Measurements from ENCODE around the gene RANBP17.

RANBP17 gene

GRCh38 chr5:171102877-171103610, 241.2 kb downstream of the RANBP17 start:
- no peak for DNase-seq

- no peak for DNase-seq
Measured at GRCh38 chr5:171107669-171108068, 245.9 kb downstream of the RANBP17 start.

DNA sequence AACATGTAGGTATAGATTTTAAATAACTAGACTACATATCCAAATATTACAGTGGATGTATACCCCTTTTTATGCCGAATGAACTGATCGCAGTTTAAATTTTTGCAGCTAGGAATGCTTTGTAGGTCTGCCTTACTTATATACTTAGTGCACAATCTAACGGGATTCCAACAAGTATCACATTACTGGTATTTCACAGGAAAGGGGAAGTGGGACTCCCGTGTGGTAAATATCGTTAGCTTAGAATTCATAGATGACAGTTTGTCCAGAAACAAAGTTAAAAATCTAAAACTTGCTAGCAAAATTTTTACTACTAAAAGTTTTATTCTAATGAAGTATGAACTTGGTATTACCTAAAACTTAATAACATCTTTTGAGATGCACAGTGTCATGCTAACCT, 253.7 kb downstream of the RANBP17 start:
- DNase-seq: no peak

- DNase-seq: no peak
Measured at GRCh38 chr5:171116719-171117118, 254.9 kb downstream of the RANBP17 start.

DNA sequence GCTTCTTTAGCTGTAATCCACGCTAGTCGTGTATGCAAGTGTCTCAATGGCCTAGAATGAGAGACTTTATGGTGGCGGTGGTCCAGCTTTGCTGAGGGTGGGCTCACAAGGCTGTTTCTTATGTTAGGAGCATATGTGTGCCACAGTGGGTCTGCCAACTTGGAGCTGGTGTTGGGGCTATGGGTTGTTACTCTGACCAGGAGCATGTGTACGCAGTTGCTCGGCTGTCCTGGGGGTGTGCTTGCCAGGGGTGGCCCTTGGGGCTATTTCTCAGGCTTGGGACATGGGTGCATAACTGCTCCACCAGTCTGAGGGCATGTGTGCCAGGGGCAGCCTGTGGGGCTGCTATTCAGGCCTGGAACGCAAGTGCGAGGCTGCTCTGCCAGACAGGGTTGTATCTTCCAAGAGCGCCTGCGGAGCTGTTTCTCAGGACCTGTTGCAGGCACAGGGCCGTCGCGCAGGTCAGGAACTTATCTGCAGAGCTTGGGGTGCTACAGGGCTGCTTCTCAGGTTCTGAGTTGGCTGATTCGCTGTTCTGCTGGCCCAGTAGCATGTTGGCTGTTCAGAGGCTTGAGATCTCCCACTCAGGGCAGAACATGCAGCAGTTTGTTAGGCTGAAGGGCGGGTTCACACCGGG, 259.3 kb downstream of the RANBP17 start:
- no peak for DNase-seq

DNA sequence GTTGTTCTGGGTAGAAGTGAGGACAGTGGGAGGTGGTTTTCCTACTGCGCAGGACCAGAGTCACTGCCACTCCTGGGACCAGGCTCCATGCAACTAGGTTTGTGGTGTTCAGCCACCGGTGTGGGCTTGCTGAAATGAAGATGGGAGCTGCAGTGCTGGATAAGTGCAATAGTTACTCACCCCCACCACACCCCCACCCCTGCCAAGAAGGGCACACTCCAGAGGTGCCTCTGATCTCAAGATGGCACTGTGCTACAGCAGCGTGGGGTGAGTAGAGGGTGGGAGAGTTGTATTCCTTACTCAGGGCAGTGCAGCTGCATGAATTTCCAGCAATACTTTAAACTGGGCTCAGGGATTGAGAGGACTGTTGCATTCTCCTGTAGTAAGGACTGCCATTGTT, 259.8 kb downstream of the RANBP17 start:
- DNase-seq: no peak

- DNase-seq: no peak
Measured at GRCh38 chr5:171122372-171122771, 260.6 kb downstream of the RANBP17 start.

DNA sequence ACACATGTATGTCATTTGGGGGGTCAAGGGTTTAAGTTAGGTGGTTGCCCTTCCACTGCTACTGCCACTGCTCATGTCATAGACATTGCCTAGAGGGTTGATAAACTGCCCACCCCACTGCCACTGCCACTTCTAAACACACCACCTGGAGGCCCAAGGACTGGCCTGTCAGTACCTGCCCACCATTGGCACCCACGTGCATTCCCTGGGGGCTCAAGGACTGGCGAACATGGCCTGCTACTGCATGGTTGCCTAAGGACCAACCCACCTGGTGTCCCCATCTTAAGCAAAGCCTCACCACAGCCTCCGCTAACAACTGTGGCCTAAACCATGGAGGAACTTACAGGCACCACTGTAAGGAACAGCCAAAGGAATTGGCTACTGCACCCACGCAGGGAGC, 261.6 kb downstream of the RANBP17 start:
- no peak for DNase-seq

- no peak for DNase-seq
Measured at GRCh38 chr5:171127314-171127713, 265.5 kb downstream of the RANBP17 start.

DNA sequence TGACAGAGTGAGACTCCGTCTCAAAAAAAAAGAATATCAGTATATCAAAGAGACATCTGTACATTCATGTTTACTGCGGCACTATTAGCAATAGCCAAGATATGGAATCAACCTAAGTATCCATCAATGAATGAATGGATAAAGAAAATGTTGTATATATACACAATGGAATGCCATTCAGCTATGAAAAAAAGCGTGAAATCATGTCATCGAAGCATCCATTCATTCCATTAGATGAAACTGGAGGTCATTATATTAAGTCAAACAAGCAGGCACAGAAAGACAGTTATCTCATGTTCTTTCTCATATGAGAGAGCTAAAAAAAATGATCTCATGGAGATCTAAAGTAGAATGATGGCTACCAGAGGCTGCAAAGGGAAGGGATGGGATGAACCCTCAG, 266.3 kb downstream of the RANBP17 start:
- no peak for DNase-seq

GRCh38 chr5:171129308-171129707, 267.5 kb downstream of the RANBP17 start:
- no peak for DNase-seq

GRCh38 chr5:171131497-171131896, 269.7 kb downstream of the RANBP17 start:
- no peak for DNase-seq

GRCh38 chr5:171137768-171138525, 276.1 kb downstream of the RANBP17 start:
- DNase-seq: no peak

GRCh38 chr5:171139227-171139626, 277.4 kb downstream of the RANBP17 start:
- no peak for DNase-seq

- no peak for DNase-seq
Measured at GRCh38 chr5:171142617-171143016, 280.8 kb downstream of the RANBP17 start.

DNA sequence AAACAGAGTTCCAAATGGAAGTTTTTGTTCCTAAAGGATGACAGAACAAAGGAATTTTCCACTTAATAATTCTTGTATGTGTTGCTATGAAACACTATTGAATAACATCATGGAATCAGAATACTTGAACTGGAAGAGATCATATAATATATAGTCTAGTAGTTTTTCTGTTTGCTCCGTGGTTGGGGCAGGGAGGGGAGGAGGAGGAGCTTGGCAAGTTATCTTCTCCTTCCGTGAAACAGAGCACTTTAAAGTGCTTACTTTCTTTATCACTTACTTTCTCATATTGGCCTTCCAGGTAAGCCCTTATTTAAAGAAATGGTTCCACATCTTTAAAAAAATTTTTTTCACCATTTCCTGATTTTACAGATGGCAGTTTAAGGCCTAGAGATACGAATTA, 281.4 kb downstream of the RANBP17 start:
- DNase-seq: no peak

DNA sequence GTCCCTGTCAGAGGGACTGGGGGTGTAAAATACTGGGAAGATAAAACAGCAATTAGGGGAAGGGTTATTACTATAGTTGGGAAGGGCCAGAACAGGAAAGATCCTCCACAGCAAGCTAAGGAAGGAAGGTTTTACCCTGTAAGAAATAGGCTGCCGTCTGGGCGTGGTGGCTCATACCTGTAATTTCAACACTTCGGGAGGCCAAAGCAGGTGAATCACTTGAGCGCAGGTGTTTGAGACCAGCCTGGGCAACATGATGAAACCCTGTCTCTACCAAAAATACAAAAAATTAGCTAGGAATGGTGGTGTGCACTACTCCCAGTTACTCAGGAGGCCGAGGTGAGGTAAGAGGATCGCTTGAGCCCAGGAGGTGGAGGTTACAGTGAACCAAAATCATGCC, 282.1 kb downstream of the RANBP17 start:
- no peak for DNase-seq

- no peak for DNase-seq
Measured at GRCh38 chr5:171149333-171149732, 287.5 kb downstream of the RANBP17 start.

- DNase-seq: no peak
Measured at GRCh38 chr5:171149772-171150171, 288.0 kb downstream of the RANBP17 start.

DNA sequence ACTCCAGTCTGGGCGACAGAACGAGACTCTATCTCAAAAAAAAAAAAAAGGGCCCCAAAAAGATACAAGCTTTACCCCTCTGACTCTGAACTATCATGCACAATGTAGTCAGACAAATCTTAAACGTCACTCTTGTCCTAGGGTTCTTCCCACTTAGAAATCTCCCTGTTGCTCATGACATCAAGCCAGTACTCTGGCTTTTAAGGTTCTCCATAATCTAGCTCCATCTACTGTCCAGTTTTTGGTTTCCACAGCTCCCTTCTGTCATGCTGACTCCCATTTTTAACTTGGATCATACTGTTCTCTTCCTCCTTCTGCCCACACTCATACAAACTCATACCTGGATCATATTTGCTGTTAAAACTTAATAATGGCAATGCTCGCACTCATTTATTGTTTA, 290.6 kb downstream of the RANBP17 start:
- DNase-seq: no peak

DNA sequence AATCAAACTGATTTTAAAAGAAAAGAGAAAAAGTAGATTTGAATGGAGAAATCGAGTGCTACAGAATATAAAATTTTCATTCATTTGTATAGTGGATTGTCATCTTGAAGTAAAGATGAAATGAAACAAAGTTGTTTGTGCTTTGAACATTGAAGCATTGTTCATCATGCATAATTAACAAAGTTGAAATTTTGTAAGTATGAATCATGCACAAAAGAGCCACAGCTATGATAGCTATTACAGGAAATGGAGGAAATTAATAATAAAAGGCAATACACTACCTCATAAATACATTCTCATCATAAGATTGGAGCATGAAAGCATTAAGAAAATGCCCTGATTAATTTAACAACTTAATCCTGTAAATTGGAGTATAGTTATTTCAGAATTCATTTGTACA, 293.8 kb downstream of the RANBP17 start:
- DNase-seq: no peak

GRCh38 chr5:171157276-171157675, 295.5 kb downstream of the RANBP17 start:
- DNase-seq: no peak

GRCh38 chr5:171157775-171158174, 296.0 kb downstream of the RANBP17 start:
- DNase-seq: no peak

DNA sequence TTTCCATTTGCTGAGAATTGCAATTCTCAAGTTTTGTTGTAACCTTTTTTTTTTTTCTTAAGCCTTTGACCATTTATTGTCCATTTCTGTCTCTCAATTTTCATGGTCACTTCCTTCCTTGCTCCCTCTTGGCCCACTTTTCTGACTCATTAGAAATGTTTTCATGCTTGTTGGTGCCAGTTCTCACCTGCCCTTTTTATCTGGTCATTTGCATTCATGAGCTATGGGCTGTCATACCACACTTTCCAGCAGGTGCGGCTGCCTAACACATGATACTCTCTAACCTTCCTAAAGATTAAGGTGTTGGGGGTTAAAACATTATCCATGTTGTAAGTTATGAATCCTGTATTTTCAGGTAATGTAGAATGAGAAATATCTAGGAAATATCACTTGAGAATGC, 296.8 kb downstream of the RANBP17 start:
- no peak for DNase-seq

Data from activated CD4-positive, alpha-beta T cell treated with anti-CD3 and anti-CD28 coated beads, Interleukin-2, Interleukin-6, amounts not matched to agents 100 ng/mL and 50 ng/mL, durations not matched to agents 16 hours and 8 hours (primary cell).